Measurements from ENCODE around the gene WDR45. TPM values are rescaled to one million over a fixed set of nuclear protein-coding genes. Genes with fewer than 3 reads are reported as not detected.

WDR45 gene
- total RNA-seq, 4 donors from 2014 or later = 65.8 to 122 (median 86.8) TPM

DNA sequence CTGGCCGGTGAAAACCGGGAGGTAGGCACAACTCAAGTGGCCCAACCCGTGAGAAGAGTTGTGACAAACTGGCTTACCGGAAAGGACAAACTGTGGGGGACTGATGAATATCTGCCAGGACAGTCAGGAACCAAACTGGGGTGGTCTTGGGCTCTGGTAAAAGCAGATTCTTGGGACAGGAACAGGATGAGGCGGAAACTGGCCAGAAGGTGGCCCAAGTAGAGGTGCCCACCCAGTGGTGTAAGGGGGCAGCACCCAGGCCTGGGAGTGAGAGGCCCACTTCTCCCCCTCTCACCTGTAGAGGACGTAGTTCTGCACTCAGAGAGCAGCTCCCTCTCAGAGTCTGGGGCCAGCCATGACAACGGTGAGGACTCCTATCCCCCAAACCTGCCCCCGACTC lies 15.0 kb downstream of the WDR45 start:
- Histone ChIP-seq H3K27ac (no peak overlapping the region), H3K27me3 (no peaks in the 10 kb centered on the region), H3K4me1 (no peaks in the 10 kb centered on the region), H3K4me3 (no peak overlapping the region), H3K9me3 (no peaks in the 10 kb centered on the region), H3K36me3 (peaks cover 32% of the 10 kb centered on the region)
- TF ChIP-seq POLR2AphosphoS5 (IDR thresholded peaks at IDR 0.05) (no peak), POLR2A (IDR thresholded peaks at IDR 0.05) (no peak), EP300 (IDR thresholded peaks at IDR 0.05) (no peak)
- TF ChIP-seq, protein P1, sequence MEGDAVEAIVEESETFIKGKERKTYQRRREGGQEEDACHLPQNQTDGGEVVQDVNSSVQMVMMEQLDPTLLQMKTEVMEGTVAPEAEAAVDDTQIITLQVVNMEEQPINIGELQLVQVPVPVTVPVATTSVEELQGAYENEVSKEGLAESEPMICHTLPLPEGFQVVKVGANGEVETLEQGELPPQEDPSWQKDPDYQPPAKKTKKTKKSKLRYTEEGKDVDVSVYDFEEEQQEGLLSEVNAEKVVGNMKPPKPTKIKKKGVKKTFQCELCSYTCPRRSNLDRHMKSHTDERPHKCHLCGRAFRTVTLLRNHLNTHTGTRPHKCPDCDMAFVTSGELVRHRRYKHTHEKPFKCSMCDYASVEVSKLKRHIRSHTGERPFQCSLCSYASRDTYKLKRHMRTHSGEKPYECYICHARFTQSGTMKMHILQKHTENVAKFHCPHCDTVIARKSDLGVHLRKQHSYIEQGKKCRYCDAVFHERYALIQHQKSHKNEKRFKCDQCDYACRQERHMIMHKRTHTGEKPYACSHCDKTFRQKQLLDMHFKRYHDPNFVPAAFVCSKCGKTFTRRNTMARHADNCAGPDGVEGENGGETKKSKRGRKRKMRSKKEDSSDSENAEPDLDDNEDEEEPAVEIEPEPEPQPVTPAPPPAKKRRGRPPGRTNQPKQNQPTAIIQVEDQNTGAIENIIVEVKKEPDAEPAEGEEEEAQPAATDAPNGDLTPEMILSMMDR (IDR thresholded peaks at IDR 0.05) = no peak
- 89% methylated on average over 8 of the region's 8 CpGs for WGBS
- DNase-seq (ENCODE audit: low spot score in 2 of 2) = no peak

DNA sequence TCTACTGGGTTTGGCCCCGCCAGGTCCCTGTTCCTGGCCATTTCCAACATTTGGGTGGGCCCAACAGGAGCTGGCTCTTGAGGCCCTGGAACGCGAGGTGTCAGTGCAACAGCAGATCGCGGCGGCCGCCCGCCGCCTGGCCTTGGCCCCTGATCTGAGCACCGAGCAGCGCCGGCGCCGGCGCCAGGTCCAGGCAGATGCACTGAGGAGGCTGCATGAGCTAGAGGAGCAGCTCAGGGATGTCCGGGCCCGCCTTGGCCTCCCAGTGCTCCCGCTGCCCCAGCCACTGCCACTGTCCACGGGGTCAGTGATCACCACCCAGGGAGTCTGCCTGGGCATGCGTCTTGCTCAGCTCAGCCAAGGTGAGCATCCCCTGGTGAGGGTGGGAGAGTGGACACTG lies 15.4 kb downstream of the WDR45 start:
- Histone ChIP-seq H3K4me1 (no peaks in the 10 kb centered on the region), H3K9me3 (no peaks in the 10 kb centered on the region), H3K27ac (no peak overlapping the region), H3K36me3 (peaks cover 32% of the 10 kb centered on the region), H3K4me3 (no peak overlapping the region), H3K27me3 (no peaks in the 10 kb centered on the region)
- WGBS = 87% methylated on average over 15 of the region's 20 CpGs
- TF ChIP-seq EP300 (IDR thresholded peaks at IDR 0.05) (no peak), POLR2A (IDR thresholded peaks at IDR 0.05) (no peak), POLR2AphosphoS5 (IDR thresholded peaks at IDR 0.05) (no peak)
- TF ChIP-seq, protein P1 (IDR thresholded peaks at IDR 0.05) = no peak
- no peak for DNase-seq (ENCODE audit: low spot score in 2 of 2)

DNA sequence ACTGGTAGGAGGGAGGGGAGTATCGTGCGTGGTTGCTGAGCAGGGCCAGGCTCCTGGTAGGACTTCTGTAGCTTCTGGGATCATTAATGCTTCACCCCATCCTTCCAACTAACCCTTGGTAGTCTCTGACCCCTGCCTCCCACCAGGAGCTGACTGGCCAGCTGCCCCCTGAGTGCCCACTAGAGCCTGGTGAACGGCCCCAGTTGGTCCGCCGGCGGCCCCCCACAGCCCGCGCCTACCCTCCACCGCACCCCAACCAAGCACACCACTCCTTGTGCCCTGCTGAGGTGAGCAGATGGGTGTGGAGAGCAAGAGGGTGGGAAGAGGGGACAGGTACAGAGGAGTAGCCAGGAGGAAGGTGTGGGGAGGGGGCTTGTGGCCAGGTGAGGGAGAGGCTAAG lies 16.0 kb downstream of the WDR45 start:
- Histone ChIP-seq H3K27ac (no peak overlapping the region), H3K9me3 (no peaks in the 10 kb centered on the region), H3K4me1 (peaks cover under 1% of the 10 kb centered on the region), H3K36me3 (peaks cover 32% of the 10 kb centered on the region), H3K27me3 (no peaks in the 10 kb centered on the region), H3K4me3 (no peak overlapping the region)
- no peak for DNase-seq (ENCODE audit: low spot score in 2 of 2)
- TF ChIP-seq EP300 (IDR thresholded peaks at IDR 0.05) (no peak), POLR2AphosphoS5 (IDR thresholded peaks at IDR 0.05) (no peak), POLR2A (IDR thresholded peaks at IDR 0.05) (no peak)
- TF ChIP-seq, protein P1 (IDR thresholded peaks at IDR 0.05) = no peak
- 92% methylated on average over 7 of the region's 9 CpGs for WGBS

DNA sequence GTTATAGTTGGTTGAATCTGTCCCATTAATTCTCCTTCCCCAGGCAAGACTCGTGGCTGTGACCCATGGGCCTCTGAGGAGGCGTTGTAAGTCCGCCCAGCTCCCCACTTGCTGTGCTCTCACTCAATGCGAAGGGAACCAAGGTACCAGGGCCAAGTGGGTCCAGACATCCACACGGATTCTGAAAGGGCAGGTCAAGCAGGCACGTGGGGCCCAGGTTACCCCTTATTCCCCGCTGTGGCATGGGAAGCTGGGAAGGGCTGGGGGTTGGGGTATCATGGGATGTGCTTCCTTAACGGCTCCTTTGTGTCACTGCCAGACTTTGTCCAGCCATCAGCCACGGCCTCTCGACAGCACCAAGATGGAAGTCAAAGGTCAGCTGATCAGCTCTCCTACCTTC lies 17.8 kb downstream of the WDR45 start:
- Histone ChIP-seq H3K27me3 (no peaks in the 10 kb centered on the region), H3K9me3 (no peaks in the 10 kb centered on the region), H3K36me3 (peaks cover 23% of the 10 kb centered on the region), H3K27ac (no peak overlapping the region), H3K4me3 (no peak overlapping the region), H3K4me1 (peaks cover 3% of the 10 kb centered on the region)
- TF ChIP-seq, protein P1 (IDR thresholded peaks at IDR 0.05) = no peak
- TF ChIP-seq POLR2AphosphoS5 (IDR thresholded peaks at IDR 0.05) = no peak
- no peak for TF ChIP-seq POLR2A (IDR thresholded peaks at IDR 0.05)
- no peak for TF ChIP-seq EP300 (IDR thresholded peaks at IDR 0.05)
- DNase-seq (ENCODE audit: low spot score in 2 of 2) = no peak
- 80% methylated on average over 10 of the region's 10 CpGs for WGBS

DNA sequence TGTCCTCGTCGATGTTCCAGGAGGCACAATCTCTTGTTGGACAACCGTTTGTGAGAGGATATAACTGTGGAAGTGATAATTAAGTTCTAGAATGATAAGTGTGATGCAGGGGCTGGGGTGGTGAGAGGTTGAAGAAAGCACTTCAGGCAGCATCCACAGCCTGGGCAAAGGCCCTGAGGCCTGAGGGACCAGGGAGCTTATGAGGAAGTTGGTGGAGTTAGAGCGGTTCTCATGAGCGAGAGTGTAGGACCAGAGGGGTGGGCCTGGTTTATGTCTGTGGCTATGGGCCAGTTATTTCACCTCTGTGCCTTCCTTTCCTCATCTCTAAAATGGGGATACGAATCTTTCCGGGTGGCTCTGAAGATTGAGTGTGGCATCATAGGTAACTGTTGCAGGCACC lies 18.2 kb downstream of the WDR45 start:
- DNase-seq (ENCODE audit: low spot score in 2 of 2) = no peak
- Histone ChIP-seq H3K9me3 (no peaks in the 10 kb centered on the region), H3K36me3 (peaks cover 21% of the 10 kb centered on the region), H3K4me3 (no peak overlapping the region), H3K27ac (no peak overlapping the region), H3K27me3 (no peaks in the 10 kb centered on the region), H3K4me1 (peaks cover 3% of the 10 kb centered on the region)
- TF ChIP-seq EP300 (IDR thresholded peaks at IDR 0.05) = no peak
- TF ChIP-seq POLR2AphosphoS5 (IDR thresholded peaks at IDR 0.05) = no peak
- TF ChIP-seq, protein P1 (IDR thresholded peaks at IDR 0.05) = no peak
- no peak for TF ChIP-seq POLR2A (IDR thresholded peaks at IDR 0.05)
- WGBS = 91% methylated on average over 7 of the region's 7 CpGs
